B cell (primary cell): ENCODE results near the gene TMEM30A. TPM values are rescaled to one million over a fixed set of nuclear protein-coding genes. Genes with fewer than 3 reads are reported as not detected.

Experiments
- ATAC-seq: fragments of 200-7000 bp; cut with Tn5 transposase; one replicate; pipeline ENCODE4 v1.10.0; 2021; ENCODE audit warnings: low read depth, mild to moderate bottlenecking, moderate number of reproducible peaks, moderate library complexity
- CTCF ChIA-PET: fragments of 350-600 bp; sonication (Branson Sonifier 250); formaldehyde crosslinking; loops from one replicate; lab custom pipeline; 2021; ENCODE audit warnings: antibody characterized with exemption, inconsistent platforms; lab: Charles Lee
- POLR2A ChIA-PET: fragments of 350-600 bp; sonication (Branson Sonifier 250); formaldehyde crosslinking; loops from one replicate; lab custom pipeline; 2021; ENCODE audit warnings: antibody characterized with exemption; lab: Charles Lee
- DNase-seq: peaks from one replicate; pipeline ENCODE4 v3.0.0; 2013
- H2AFZ ChIP-seq: 2 replicates; pipeline ENCODE4 v1.6.1; 2012; ENCODE audit warnings: mild to moderate bottlenecking, low read depth, low read length; ENCODE audit not compliant: insufficient read depth, poor library complexity, severe bottlenecking
- H3K27ac ChIP-seq, 2 donors: 1 replicate in 1 of 2; 2 replicates in 1 of 2; pipeline ENCODE4 v1.5.1; 2012 to 2013; ENCODE audit warnings: low read length in 2 of 2, mild to moderate bottlenecking in 2 of 2, moderate library complexity in 1 of 2
- H3K27me3 ChIP-seq, 4 experiments: fragments of 200-600 bp in 1 of 4; sonication (generic) in 1 of 4; replicated peaks in 1 of 4; 1 replicate in 2 of 4; 2 replicates in 2 of 4; pipeline versions ENCODE4 v1.6.1 to v1.7.0; 2013 to 2016; ENCODE audit warnings: low read length in 3 of 4, mild to moderate bottlenecking in 2 of 4, mixed read lengths in 1 of 4, moderate library complexity in 1 of 4; ENCODE audit not compliant: insufficient read depth in 4 of 4, control insufficient read depth in 3 of 4; ENCODE audit errors: control extremely low read depth in 1 of 4
- H3K36me3 ChIP-seq, 2 experiments: replicated peaks in 1 of 2; 1 replicate in 1 of 2; 2 replicates in 1 of 2; pipeline versions ENCODE4 v1.6.1 to v1.7.1; 2013; ENCODE audit warnings: low read length in 1 of 2; ENCODE audit not compliant: insufficient read depth in 2 of 2, control insufficient read depth in 1 of 2; ENCODE audit errors: control extremely low read depth in 1 of 2, extremely low read depth in 1 of 2
- H3K4me1 ChIP-seq, 2 donors: fragments of 200-600 bp in 1 of 2; sonication (generic) in 1 of 2; 1 replicate in 1 of 2; 2 replicates in 1 of 2; pipeline versions ENCODE4 v1.5.1 to v1.6.1; 2013 to 2017; ENCODE audit warnings: low read length in 2 of 2; ENCODE audit not compliant: control insufficient read depth in 2 of 2, insufficient read depth in 2 of 2
- H3K4me2 ChIP-seq: replicated peaks from 2 replicates; pipeline ENCODE3; 2012; ENCODE audit warnings: mild to moderate bottlenecking, low read depth, low read length; ENCODE audit not compliant: poor library complexity, severe bottlenecking
- H3K4me3 ChIP-seq, 5 experiments: fragments of 200-600 bp in 1 of 5; sonication (generic) in 1 of 5; 1 replicate in 3 of 5; 2 replicates in 2 of 5; pipeline versions ENCODE4 v1.5.1 to v1.7.0; 2011 to 2016; ENCODE audit warnings: low read length in 4 of 5, mild to moderate bottlenecking in 4 of 5, low read depth in 2 of 5, control low read depth in 1 of 5, moderate library complexity in 1 of 5; ENCODE audit not compliant: insufficient read depth in 1 of 5; ENCODE audit errors: control extremely low read depth in 1 of 5, extremely low read depth in 1 of 5
- H3K79me2 ChIP-seq: fragments of 200-600 bp; sonication (generic); one replicate; pipeline ENCODE4 v1.6.0; 2016; ENCODE audit warnings: low read length; ENCODE audit not compliant: control insufficient read depth, insufficient read depth
- H3K9ac ChIP-seq: fragments of 200-600 bp; sonication (generic); 2 replicates; pipeline ENCODE4 v1.6.1; 2017; ENCODE audit warnings: mild to moderate bottlenecking, low read length, moderate library complexity
- H3K9me3 ChIP-seq, 3 donors: one replicate each; pipeline versions ENCODE4 v1.6.1 to v1.7.1; 2013; ENCODE audit warnings: low read length in 2 of 3; ENCODE audit not compliant: control insufficient read depth in 2 of 3, insufficient read depth in 1 of 3; ENCODE audit errors: control extremely low read depth in 1 of 3
- H4K20me1 ChIP-seq: 2 replicates; pipeline ENCODE4 v1.6.0; 2012; ENCODE audit warnings: mild to moderate bottlenecking, low read length; ENCODE audit not compliant: insufficient read depth, control insufficient read depth, poor library complexity, severe bottlenecking
- H3K27ac Mint-ChIP-seq: one replicate; pipeline ENCODE4 v1.8.0; 2021; ENCODE audit warnings: mixed read lengths
- H3K27me3 Mint-ChIP-seq: one replicate; pipeline ENCODE4 v1.8.0; 2021; ENCODE audit warnings: mixed read lengths
- H3K4me1 Mint-ChIP-seq: one replicate; pipeline ENCODE4 v1.8.0; 2021; ENCODE audit warnings: mixed read lengths
- H3K4me3 Mint-ChIP-seq: one replicate; pipeline ENCODE4 v1.8.0; 2021; ENCODE audit warnings: mixed read lengths
- H3K9me3 Mint-ChIP-seq: one replicate; pipeline ENCODE4 v1.8.0; 2022; ENCODE audit warnings: mixed read lengths; ENCODE audit not compliant: insufficient read depth
- EZH2 ChIP-seq: IDR thresholded peaks from 2 replicates; pipeline ENCODE4 v1.6.1; 2012; ENCODE audit warnings: borderline replicate concordance, low read depth, mild to moderate bottlenecking, moderate library complexity, low read length; ENCODE audit not compliant: insufficient read depth, poor library complexity, severe bottlenecking
- WGBS: methylation state at CpG from one replicate; pipeline ENCODE4 v1.1.5; 2013; ENCODE audit warnings: missing lambda C conversion rate; ENCODE audit not compliant: insufficient coverage; 5-methylcytosine and 5-hydroxymethylcytosine counted together
- intact Hi-C: fragments of 100-400 bp; cut with micrococcal nuclease; formaldehyde crosslinking; loops from one replicate; pipeline ENCODE4 v1.10.0; 2022
- polyA plus RNA-seq: library from polyadenylated mRNA; depleted of rRNA; stranded (reverse); fragments of >200 nt; gene quantifications from 2 replicates; pipeline ENCODE4 v1.2.3, GENCODE V29; 2012
- total RNA-seq, 2 donors: library from RNA; stranded (reverse); fragments of 120-200 nt in 1 of 2; gene quantifications; 1 replicate in 1 of 2; 2 replicates in 1 of 2; pipeline versions ENCODE4 v1.2.3 to v1.2.4, GENCODE V29; 2013 to 2022
- TF ChIP-seq, protein P1 (sequence below): fragments of 200-600 bp; IDR thresholded peaks from one replicate; pipeline ENCODE4 v1.8.0; 2022; ENCODE audit warnings: antibody characterized with exemption, mild to moderate bottlenecking

TMEM30A gene
- total and polyA plus RNA-seq, 2 donors (not counting 1 experiment from before 2014, with no cell fraction given), result 4.7 to 53.9 TPM

DNA sequence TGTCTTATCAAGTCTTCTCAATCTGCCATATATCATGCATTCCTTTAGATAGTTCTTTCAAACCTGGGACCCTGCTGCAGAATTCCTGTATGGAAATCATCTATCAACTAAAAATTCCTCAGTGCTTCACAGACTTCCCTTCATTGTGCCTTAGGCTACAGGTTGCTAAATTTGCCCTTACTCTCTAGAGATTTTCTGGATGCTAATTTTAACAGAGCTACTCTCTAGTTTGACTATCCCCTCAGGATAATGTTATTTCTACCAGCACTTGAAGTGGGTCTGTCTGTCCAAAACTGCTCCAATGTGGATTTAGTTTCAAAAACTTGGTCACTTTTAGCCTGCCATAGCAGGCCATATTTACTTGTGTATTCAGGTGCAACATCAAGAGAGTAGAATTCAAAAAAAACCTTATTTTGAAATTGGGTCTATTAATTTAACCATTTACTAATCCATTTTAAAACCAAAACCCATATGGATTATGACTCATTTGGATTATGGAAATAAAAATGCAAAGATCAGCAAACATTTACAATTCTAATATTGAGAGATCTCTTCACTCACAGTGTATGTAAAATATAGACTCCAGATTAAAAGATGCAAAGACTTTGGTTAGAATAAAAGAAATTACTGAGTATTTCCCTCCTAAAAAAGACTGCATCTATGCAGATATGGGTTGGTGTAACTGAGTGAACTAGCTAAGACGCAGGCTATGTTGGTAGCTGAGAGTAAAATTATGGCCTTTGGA, 27.1 kb downstream of the TMEM30A start:
- TF ChIP-seq, protein P1, sequence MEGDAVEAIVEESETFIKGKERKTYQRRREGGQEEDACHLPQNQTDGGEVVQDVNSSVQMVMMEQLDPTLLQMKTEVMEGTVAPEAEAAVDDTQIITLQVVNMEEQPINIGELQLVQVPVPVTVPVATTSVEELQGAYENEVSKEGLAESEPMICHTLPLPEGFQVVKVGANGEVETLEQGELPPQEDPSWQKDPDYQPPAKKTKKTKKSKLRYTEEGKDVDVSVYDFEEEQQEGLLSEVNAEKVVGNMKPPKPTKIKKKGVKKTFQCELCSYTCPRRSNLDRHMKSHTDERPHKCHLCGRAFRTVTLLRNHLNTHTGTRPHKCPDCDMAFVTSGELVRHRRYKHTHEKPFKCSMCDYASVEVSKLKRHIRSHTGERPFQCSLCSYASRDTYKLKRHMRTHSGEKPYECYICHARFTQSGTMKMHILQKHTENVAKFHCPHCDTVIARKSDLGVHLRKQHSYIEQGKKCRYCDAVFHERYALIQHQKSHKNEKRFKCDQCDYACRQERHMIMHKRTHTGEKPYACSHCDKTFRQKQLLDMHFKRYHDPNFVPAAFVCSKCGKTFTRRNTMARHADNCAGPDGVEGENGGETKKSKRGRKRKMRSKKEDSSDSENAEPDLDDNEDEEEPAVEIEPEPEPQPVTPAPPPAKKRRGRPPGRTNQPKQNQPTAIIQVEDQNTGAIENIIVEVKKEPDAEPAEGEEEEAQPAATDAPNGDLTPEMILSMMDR, result no peak
- TF ChIP-seq EZH2, result no peak
- Histone ChIP-seq H3K4me3 (no peak overlapping the region), H3K9ac (no peak overlapping the region), H2AFZ (no peak overlapping the region), H4K20me1 (peaks cover 9% of the 10 kb centered on the region), H3K4me2 (no peak overlapping the region), H3K27ac (no peak overlapping the region), H3K36me3 (peaks cover 10 to 44% of the 10 kb centered on the region in 2 experiments), H3K79me2 (peaks cover 5% of the 10 kb centered on the region), H3K9me3 (no peaks in the 10 kb centered on the region), H3K4me1 (no peaks in the 10 kb centered on the region), H3K27me3 (no peaks in the 10 kb centered on the region)
- H3K4me3 Mint-ChIP-seq, result no peak overlapping the region
- no peak overlapping the region for H3K27ac Mint-ChIP-seq
- H3K27me3 Mint-ChIP-seq, result no peaks in the 10 kb centered on the region
- WGBS, result no CpG with 5 or more reads among the region's 1 CpG
- ChIA-PET CTCF (interaction anchor here (0.8 kb wide), 1 partner anchor 14 kb away, joined by 3 read pairs; the partner anchor contains the start of gene COX7A2), POLR2A (no interaction called here)
- no peak for ATAC-seq
- no peaks in the 10 kb centered on the region for H3K4me1 Mint-ChIP-seq
- intact Hi-C loops, result no loop called here
- DNase-seq, result no peak
- no peaks in the 10 kb centered on the region for H3K9me3 Mint-ChIP-seq

DNA sequence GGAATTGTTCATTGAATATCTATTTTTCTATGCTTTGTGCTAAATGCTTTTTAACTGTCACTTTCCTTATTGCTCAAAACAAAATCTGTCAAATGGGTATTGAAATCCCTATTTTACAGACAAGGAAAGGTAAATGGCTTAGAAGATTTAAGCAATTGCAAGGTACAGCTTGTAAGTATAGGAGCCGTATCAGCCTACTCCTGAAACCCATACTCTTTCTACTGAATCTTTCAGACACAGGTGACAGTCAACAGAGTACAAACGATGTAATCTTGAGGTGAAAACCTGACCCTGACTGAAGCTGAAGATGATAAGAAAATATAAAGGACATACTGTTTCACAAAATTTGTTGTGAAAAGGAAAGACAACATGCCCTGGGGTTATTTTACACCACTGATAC, 34.0 kb downstream of the TMEM30A start:
- H3K4me1 Mint-ChIP-seq, result no peaks in the 10 kb centered on the region
- Histone ChIP-seq H3K36me3 (no peaks in the 10 kb centered on the region), H3K9me3 (no peaks in the 10 kb centered on the region), H3K4me2 (no peak overlapping the region), H3K27ac (no peak overlapping the region), H3K27me3 (peaks cover 0 to 14% (median 0%) of the 10 kb centered on the region in 4 experiments), H4K20me1 (no peaks in the 10 kb centered on the region), H3K79me2 (no peaks in the 10 kb centered on the region), H3K9ac (no peak overlapping the region), H3K4me3 (no peak overlapping the region), H3K4me1 (no peaks in the 10 kb centered on the region), H2AFZ (no peak overlapping the region)
- H3K4me3 Mint-ChIP-seq, result no peak overlapping the region
- WGBS, result no CpG with 5 or more reads among the region's 2 CpGs
- no peak overlapping the region for H3K27ac Mint-ChIP-seq
- ChIA-PET POLR2A (interaction anchor here (0.6 kb wide), 1 partner anchor 24 kb away, joined by 4 read pairs; no protein-coding TSS in a partner anchor), CTCF (interaction anchor here (0.7 to 1.6 kb wide), 2 partner anchors 17 to 47 kb away, joined by 3 to 5 read pairs; no protein-coding TSS in a partner anchor)
- peaks cover 10% of the 10 kb centered on the region for H3K27me3 Mint-ChIP-seq
- TF ChIP-seq, protein P1, result no peak
- no peak for TF ChIP-seq EZH2
- H3K9me3 Mint-ChIP-seq, result no peaks in the 10 kb centered on the region
- no peak for ATAC-seq
- intact Hi-C loops, result no loop called here
- DNase-seq, result no peak
